ENCODE data around the gene SDK2.

SDK2 gene

DNA sequence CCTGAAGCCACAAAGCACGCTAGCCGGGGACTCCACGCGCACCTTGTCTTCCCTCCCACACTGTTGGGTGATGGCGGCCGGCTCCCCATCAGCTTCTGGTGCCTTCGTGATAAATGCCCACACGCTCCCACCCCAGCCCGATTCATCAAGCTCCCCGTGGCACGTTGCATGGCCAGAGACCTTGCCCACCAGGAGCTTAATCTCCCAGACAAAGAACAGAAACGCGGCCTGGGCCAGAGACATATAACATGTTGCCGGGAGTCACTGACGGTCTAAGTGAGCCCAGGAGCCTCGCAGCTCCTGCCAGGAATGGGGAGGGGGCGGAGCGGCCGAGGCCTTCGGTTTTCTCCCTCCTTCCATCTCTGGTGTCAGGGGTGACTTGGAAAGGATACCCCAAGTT is 93.1 kb downstream of the SDK2 start:
- no peak for DNase-seq

DNA sequence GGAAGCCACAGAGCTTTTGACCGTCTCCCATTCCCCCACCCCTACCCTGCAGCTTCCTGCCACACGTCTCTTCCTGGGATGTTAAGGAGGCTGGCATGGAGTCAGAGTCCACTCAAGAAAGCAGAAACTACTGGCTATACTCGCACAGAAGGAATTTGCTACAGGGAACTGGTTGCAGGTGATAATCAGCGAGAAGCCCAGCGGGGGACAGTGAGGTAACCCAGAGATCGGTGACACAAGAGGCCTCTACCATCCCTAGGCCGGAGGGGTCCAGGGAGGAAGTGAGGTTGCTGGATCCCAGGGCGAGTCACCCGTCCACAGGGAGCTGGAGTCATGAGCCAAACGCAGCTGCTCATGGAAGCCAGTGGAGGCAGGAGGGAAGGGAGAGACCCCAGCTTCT is 93.7 kb downstream of the SDK2 start:
- no peak for DNase-seq

DNA sequence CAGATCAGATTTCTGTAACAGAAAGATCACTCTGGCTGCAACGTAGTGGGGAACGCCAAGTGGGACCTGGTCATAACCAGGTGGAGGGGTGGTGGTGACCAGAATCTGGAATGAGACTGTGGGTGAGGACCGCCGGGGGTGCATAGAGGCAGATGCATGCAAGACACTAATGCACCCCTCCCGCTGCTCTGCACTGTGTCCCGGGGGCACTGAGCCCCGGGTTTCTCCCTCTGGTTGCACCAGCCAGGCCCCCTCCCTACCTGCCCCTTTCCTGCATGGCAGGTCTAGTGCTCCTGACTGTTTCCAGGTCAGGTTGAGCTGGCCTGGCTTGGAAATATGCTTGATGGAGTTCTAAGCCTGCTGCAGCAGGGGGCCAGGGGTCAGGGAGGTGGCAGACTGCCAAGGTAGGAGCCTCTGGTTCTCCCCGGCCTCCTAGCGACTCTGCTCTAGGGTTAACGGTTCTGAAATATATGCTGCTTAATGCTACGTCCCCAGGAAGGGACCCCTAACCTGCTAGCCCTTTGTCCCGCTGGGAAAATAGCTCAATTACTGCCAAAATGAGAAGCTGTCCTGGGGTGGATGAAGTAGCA is 94.3 kb downstream of the SDK2 start:
- DNase-seq, result no peak

DNA sequence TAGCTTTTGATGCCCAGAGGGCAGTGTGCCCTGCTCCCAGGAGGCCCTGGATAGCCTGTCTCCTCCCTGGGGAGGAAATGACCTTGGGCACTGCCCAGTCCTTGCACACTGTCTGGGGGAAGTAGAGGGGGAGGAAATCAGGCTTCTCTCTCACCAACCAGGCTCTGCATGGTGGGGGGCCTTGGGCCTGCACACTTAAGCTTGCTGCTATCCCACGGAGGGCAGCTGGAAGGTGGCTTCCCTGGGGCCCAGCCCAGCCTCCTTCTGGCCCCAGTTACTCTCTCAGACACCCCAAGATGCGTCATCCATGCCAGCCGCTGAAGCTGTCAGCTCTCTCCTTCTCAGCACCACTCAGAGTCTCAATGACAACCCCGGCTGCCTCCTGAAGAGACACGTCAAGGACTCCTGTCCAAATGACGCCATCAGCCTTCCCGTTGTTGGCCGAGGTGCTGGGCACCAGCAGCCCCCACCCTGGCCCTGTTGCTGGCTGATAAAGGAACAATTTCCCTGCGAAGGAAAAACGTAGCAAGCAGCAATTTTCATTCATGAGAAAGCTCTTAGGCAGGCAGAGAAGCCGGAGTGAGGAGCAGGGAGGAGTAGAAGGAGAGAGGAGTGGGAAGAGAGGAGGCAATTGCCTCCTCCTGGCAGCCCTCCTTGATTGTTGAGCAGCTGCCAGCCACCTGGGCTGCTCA is 95.5 kb downstream of the SDK2 start:
- DNase-seq, result no peak

DNA sequence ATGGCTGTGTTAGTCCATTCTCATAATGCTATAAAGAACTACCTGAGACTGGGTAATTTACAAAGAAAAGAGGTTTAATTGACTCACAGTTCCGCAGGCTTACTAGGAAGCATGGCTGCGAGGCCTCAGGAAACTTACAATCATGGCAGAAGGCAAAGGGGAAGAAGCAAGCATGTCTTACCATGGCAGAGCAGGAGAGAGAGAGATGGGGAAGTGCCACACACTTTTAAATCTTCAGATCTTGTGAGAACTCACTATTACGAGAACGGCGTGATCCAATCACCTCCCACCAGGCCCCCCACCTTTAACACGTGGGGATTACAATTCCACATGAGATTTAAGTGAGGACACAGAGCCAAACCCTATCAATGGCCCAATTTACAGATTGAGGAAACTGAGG is 96.5 kb downstream of the SDK2 start:
- DNase-seq, result no peak

DNA sequence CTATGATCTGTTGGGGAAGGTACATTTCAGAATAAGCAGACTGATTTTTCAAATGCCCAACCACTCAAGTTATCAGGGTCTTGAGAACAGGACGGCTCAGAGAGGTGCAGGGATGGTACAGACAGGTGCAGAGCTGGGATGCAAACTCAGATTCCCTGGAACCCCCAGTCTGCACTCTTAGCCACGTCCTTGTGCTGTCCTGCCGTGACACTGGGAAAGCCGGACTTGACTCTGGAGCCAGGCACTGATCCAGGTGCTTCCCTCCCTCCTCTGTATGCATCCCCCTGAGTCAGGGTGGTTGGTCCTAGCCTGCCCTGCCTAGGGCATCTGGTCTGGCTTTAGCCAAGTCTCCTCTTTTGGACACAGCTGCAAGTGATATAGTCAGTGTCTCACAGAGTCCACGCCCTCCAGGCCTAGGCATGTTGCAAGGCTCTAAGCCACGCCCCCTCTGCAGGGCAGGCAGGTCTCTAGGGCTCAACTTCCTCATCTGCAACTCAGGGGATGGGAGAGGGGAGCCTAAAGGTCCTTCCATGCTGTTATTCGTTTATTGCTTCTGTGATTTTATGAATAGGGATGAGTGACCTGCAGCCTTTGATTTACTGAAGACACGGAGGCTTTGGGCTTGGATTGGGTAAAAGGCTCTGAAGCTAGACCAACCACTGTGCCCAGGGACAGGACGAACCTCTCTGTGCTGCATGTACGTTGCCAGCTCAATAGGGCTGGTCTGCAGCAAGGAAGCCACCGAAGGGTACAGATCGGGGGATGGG is 97.3 kb downstream of the SDK2 start:
- DNase-seq, result peak; percentile 8

DNA sequence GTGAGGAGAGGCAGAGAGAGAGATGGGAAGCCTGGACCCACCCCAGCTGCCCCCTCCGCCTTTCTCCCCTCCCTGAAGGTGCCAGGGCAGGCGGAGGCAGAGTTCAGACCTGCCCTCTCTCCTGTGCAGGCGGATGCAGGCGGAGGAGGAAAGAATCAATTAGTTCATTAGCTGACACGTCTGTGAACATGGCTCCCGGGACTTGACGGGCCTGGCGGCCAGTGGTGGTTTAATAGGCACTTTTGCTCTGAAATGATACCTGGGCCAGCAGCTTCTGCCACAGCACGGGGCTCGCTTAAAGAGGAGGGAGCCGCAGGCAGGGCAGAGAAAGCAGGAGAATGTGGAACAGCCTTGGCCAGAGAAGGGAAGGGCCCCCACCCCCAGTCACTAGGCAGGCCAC is 98.1 kb downstream of the SDK2 start:
- DNase-seq, result no peak

DNA sequence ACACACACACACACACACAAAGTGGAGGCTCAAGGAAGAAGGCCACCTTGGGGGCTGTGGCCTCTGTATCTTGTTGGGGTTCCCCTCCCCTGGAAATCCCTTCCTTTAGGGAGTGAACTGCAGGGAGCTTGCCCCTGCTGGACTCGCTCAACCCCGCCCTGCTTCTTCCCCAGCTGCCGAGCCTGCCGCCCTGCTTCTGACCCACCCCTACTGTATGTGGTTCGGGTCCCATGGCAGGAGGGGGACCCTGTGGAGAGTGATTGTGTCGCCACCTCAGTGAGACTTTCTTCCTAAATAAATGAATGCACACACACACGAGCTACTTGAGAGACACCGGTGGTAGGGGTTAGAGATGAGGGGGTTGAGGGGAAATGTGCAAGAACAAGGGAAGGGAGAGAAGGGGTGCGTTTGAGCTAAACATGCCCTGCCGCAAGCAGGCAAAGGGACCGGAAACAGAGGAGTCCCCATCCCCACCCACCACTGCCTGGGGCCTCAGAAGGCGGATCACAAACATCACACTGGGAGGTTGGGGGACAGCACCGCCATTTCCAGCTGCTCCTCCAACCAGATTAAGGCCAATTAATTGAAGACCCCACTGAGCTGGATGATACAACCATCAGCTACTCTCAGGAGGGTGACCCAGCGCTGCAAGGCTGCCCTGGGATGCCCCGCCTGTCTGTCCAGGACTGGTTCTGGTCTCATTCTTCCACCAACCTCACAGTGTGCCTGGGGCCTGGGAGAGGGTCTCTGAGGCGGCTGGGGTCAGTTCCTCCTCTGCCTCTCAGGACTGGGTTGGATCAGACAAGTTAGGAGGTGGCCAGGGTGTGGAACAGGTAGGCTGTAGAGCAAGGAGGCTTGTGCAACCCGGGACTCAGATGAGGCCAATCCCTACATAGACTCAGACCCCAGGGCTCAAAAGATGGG is 98.9 kb downstream of the SDK2 start:
- no peak for DNase-seq

DNA sequence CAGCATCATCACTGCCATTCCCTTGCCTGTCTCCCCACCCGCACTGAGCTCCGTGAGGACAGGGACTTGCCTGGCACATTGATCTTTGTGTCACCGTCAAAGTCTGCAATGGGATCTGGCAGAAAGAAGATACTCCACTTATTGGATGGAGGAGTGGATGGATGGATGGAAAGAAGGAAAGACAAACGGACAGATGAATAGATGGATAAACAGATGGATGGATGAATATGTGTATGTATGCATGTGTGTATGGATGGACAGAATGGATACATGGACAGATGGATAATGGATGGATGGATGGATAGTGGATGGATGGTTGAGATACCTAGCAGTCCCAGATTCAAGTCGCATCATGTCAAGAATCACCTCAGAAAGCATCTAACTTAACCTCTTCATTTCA is 99.9 kb downstream of the SDK2 start:
- DNase-seq, result no peak

DNA sequence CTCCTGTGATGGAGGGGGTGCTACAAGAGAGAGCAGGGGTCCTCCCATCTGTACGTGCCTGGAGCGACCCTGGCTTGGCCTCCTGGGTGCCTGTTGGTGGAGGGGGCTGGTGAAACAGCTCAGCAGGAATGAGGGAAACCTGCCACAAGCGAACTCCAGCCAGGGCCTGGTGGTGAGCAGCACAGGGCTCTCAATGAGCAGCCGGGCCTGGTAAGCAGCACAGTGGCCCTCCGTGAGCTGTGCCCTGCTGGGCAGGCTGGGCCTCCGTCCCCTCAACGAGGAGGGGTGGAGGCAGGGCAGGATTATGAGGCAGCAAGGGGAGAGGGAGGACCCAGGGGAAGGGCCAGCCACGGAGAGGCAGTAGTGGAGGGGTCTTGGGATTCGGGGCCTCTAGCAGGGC is 101.9 kb downstream of the SDK2 start:
- no peak for DNase-seq

DNA sequence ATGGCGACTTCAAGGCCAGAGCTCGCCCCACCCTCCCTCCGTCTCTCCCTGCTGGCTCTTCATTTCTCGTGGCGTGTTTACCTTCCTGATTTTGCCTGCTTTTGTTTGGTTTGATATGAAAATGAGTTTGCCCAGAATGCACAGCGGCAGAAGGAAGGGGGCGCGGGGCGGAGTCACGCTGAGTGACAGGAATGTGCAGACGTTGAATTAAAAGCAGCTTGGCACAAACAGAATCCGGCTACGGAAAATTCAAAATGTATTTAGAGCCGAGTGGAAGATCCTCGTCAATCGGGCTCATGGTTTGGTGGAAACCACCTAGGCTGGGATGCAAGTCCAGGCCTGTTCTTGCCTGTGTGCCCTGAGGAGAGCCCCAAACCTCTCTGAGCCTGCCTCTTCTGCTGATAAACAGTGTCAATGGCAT is 102.7 kb downstream of the SDK2 start:
- no peak for DNase-seq

DNA sequence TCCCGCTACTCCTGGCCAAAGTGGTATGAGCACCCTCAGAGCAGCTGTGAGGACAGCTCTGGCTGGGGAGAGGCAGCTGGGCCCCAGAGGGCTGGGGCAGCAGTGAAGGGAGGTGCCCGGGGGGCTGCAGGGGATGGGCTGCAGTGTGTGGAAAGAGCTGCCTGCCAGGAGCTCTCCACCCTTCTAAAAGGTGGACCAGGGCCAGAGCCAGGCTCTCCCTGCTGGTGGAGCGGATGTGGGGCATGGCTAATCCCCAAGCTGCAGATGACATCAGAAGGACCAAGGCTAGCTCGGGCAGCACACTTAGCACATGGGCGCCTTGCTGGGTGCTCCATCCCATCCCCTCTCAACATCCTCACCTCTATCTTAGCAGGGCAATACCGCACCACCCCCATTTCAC is 103.1 kb downstream of the SDK2 start:
- no peak for DNase-seq

DNA sequence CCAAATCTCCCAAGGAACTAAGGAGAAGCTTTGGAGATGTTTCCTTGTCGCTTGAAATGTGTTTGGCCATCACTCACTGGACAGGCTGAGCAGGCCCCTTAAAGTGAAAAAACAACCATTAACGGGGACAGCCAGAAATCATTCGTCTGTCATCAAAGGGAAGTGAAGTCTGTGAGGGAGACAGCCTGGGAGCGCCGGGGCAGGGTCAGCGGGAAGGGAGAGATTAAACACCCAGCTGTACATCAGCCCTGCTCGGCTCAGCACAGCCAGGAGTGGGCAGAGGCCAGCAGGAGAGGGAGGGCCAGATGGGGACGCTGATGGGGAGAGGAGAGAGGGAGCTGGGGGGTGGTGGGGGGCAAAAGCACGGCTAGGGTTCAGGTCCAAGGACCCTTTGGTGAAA is 105.1 kb downstream of the SDK2 start:
- DNase-seq, result no peak

DNA sequence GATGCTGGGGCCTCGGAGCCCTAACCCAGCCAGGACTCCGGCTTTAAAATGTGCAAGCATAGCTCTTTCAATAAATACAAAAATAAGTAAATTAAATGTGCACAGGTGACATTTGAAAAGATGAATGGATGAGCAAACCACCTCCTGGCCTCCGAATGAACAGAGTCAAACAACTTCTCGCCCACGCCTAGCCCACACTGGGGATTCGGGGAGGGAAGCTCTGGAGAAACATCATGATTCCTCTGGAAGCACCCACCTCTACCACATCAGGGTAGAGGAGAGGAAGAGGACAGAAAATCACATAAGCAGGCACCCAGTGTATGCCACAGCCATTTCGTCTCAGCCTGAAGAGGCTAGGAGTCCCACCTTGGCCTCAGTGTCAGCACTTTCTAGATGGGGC is 105.8 kb downstream of the SDK2 start:
- DNase-seq, result no peak

DNA sequence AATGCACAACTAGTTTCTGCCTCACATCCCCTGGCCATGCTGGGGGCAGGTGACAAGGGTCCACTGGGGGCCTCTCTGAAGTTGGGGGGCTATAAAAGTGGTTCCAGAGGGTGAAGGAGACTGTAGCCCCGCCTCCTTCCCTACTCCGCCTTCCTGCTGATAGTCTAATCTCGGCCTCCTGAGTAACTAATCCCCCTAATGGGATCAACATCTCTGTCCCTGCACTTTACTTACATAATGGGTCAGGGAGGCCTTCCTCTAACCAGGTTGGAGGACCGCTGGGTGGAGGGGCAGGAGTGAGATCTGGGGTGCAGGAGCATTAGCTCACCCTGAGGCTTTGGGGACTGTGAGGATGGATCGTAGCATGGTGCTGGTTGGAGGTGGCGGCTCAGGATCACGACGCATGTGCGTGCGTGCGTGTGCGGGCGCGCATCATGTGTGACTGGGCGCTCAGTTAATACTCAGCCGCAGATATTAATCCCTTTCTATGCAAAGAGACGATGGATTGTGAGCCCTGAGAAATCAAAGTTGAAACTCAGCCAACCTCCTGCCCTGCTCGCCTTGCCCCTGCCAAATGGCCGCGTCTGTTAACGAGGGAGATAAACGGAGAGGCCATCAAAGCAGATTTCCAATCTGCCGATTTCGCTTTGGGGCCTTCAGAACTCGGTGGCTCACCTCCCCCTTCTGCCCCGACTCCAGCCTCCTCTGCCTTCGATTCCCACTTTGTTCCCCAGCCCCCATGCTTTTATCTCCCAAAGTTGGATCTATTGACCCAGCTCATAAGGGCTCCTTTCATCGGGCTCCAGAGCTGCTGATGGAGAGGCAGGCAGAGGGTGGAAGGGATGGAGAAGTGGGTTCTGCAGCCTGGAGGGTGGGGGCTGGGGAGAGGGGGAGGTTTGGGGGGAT is 107.3 kb downstream of the SDK2 start:
- DNase-seq, result no peak

DNA sequence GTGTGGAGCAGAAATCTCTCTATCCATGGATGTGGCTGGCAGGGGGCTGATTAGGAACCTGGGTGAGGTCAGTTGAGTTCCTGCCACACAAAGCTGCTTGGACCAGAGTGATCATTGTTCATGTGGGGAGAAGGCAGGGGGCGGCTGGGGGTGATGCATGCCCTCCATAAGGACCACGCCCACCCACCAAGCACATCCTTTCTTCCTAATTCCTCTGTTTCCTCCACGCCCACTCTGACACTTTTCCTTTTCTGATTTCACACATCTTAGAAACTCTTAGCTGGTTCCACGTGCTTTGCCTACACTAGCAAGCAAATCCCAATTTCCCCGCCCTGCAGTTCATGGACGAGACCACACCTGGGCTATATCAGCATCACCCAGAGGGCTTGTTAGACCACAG is 108.5 kb downstream of the SDK2 start:
- DNase-seq, result no peak

DNA sequence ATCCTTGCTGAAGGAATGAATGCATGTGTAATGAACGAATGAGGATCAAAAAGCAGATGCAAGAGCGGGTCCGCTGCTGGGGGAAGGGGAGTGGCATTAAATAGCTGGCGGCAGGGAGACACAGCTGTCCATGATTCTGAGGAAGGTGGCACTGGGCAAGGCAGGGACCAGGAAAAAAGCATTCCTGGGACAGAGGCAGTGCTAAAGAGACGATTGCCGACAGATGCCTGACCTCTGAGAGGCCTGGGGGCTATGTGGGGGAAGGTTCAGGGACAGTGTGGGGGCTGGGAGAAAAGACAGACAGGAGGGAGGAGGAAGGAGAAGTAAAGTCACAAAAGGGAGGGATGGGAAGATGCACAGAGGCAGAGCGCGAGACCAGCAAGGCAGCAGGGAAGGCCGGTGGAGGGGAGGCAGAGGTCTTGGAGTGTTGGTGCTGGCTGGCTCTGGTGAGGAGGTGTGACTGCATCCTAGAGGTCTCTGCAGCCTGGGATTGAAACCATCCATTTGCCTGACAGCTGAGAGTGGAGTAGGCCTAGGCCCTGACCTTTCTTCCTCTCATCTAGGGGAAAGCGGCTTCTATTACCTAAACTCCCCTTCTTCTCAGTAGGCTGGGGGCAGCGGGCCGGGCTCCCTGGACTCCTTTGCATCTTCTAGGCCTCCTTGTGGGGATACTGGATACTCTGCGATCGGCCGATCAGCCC is 109.9 kb downstream of the SDK2 start:
- DNase-seq, result no peak

DNA sequence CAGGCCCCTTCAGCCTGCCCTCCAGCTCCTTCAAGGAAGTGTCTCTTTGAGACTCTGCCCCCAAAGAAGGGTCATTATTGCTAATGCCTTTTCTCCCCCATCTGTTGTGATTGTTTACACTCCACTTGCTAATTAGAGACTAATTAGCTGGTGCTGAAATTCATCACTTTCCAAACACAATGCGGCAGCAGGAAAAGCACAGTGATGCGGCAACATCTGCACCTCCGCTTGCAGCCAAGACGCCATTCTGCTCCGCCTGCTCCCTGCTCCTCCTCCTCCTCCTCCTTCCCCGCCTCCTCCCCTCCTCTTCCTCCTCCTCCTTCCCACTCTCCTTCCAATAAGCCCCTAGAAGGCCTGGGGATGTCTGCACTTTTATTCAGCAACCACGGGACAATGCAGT is 110.5 kb downstream of the SDK2 start:
- no peak for DNase-seq

DNA sequence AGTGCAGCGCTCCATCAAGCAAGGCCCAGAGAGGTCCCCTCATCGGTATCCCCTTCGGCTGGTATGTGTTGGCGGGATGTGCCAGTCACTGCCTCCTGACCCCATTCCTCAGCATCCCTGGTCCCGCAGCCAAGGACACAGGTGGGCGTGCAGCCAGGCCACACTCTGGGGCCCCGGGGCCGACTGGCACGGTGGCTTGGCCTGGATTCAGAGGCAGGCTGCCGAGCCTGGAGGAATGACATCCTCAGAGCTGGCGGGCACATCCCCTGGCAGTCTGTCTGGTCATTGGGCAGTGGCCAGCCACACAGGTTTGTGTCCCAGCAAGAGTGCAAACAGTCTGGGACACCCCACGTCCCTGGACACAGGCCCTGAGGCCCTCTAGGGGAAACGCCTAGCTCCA is 111.1 kb downstream of the SDK2 start:
- DNase-seq, result no peak

DNA sequence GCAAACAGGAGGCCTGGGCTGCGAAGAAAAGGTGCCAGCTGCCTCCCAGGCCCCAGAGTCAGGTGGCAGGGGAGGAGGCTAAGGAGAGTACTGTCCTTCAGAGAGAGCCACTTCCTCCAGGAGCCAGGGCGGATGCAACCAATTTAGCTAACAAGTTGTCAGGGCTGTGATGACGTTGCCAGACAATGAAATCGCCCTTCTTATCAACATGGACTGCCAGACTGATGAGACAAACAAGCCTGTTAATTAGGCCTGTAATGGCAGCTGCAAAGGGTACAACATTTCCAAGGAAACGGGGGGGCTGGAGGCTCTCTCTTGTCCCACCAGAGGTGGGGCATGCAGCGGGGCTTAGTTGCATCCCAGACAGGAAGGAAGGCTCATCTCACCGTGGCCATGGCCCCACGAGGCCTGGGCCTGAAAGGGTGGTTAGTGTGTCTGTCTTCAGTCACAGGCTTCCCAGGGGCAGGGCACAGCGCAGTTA is 111.8 kb downstream of the SDK2 start:
- DNase-seq, result no peak

DNA sequence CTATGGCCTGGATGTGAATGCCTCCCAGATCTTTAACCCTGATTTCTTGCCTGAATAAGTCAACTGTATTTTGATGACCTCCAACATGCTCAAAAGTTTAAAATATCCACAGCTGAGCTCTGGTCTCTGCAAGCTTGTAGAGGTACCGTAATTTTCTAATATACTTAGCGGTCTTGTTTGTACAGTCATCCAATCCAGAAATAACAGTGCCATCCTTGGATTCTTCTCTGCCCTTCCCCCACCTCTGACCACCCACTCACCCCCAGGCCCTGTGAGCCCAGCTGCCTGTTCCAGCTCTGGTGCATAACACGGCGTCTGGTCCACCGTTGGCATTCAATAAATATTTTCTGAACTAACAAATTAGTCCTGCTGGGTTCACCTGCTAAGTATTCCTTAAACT is 113.1 kb downstream of the SDK2 start:
- DNase-seq, result no peak

All from activated CD4-positive, alpha-beta T cell treated with anti-CD3 and anti-CD28 coated beads, Interleukin-2, amount 50 U/mL, for 16 hours (primary cell).